ENCODE results near the gene RCE1.

DNA sequence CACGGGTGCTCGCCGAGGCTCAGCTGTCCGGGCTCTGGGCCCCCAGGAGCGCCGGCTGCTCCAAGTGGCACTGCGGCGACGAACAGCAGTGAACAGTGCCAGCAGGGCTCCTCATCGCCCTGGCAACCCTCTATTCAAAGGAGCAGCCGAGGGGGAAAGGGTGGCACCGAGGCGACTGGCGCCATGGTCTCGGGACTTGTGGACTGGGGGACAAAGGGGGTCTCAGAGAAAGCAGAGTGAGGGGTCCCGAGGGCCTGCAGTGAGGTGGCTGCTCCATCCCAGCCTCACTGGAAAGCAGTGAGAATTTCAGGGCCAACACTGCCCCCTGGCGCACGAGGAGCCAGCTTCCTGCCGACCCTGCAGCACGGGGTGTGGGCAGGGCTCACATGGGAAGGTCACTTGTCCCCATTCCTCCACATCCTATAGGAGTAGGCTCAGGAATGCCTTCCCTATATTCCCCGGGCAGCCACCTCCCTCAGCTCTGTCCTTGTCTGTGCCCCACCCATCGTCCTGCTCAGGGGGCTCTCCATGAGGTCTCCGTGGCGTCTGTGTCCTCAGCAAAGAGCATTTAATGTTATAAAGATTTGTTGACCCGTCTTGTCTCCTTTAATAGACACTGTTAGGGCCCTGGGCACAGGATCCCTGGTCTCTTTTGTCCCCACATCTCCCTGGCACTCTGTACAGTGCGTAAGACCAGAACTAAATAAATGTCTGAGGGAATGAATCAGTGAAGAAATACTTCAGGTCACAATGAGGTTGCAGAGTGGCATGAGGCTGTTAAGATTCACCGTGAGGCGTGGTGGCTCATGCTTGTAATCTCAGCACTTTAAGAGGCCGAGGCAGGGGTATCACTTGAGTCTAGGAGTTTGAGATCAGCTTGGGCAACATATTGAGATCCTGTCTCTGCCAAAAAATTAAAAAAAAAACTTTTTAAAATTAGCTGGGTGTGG, 40.0 kb downstream of the RCE1 start:
- TF ChIP-seq TAF1 (IDR thresholded peaks at IDR 0.05; ENCODE audit: borderline replicate concordance, low read depth, low read length) (no peak), POLR2AphosphoS5 (IDR thresholded peaks at IDR 0.05; ENCODE audit: low read depth, low read length) (no peak), POLR2A (IDR thresholded peaks at IDR 0.05; ENCODE audit: low read depth, low read length) (no peak)

Data from GM12892 (cell line).